PC-9 (cell line): ENCODE data around the gene GMEB2. TPM values are rescaled to one million over a fixed set of nuclear protein-coding genes. Genes with fewer than 3 reads are reported as not detected.

Experiments
- BruUV-seq: library from RNA; stranded (reverse); fragments of 400-500 nt; replicated peaks from 2 replicates; lab custom pipeline; 2021; lab: Mats Ljungman, UMichigan
- CTCF ChIA-PET: fragments of 300-600 bp; sonication (Branson Sonifier 250); formaldehyde crosslinking; loops from one replicate; lab custom pipeline; 2022; ENCODE audit warnings: antibody characterized with exemption; lab: Charles Lee
- POLR2A ChIA-PET: fragments of 300-600 bp; sonication (Branson Sonifier 250); formaldehyde crosslinking; loops from one replicate; lab custom pipeline; 2022; ENCODE audit warnings: antibody characterized with exemption; ENCODE audit not compliant: unreplicated experiment; lab: Charles Lee
- DNase-seq, 2 experiments: peaks; one replicate each; pipeline versions ENCODE4 v3.0.0 to v3.0.0-alpha.2; 2015 to 2022; ENCODE audit warnings: mixed read lengths in 1 of 2
- H2AFZ ChIP-seq: fragments of 200-600 bp; sonication (generic); 2 replicates; pipeline ENCODE4 v1.8.1; 2017; ENCODE audit warnings: antibody characterized with exemption
- H3F3A ChIP-seq: fragments of 200-600 bp; sonication (generic); 2 replicates; pipeline ENCODE4 v1.8.1; 2017; ENCODE audit warnings: antibody characterized with exemption, mild to moderate bottlenecking, low read depth; ENCODE audit not compliant: insufficient read depth
- H3K27ac ChIP-seq: fragments of 200-600 bp; sonication (generic); 2 replicates; pipeline ENCODE4 v1.6.1; 2016; ENCODE audit warnings: mixed run types
- H3K27me3 ChIP-seq: fragments of 200-600 bp; sonication (generic); 2 replicates; pipeline ENCODE4 v1.6.1; 2016; ENCODE audit warnings: low read depth, mixed run types; ENCODE audit not compliant: insufficient read depth
- H3K36me3 ChIP-seq: fragments of 200-600 bp; sonication (generic); 2 replicates; pipeline ENCODE4 v1.6.1; 2016; ENCODE audit warnings: low read depth, mixed run types
- H3K4me1 ChIP-seq: fragments of 200-600 bp; sonication (generic); replicated peaks from 2 replicates; pipeline ENCODE4 v1.6.1; 2016; ENCODE audit warnings: mixed run types; ENCODE audit not compliant: insufficient read depth
- H3K4me2 ChIP-seq: fragments of 200-600 bp; sonication (generic); 2 replicates; pipeline ENCODE4 v1.6.1; 2017; ENCODE audit warnings: mixed run types
- H3K4me3 ChIP-seq: fragments of 200-600 bp; sonication (generic); 2 replicates; pipeline ENCODE4 v1.6.1; 2016; ENCODE audit warnings: mixed run types
- H3K79me2 ChIP-seq: fragments of 200-600 bp; sonication (generic); 2 replicates; pipeline ENCODE4 v1.6.1; 2017; ENCODE audit warnings: low read depth, mixed run types
- H3K9me2 ChIP-seq: fragments of 200-600 bp; sonication (generic); 2 replicates; pipeline ENCODE4 v1.8.1; 2017; ENCODE audit warnings: mild to moderate bottlenecking; ENCODE audit not compliant: insufficient read depth
- H3K9me3 ChIP-seq: fragments of 200-600 bp; sonication (generic); 2 replicates; pipeline ENCODE4 v1.8.1; 2016; ENCODE audit warnings: low read depth; ENCODE audit not compliant: insufficient read depth
- H4K20me1 ChIP-seq: fragments of 200-600 bp; sonication (generic); 2 replicates; pipeline ENCODE4 v1.8.1; 2017; ENCODE audit not compliant: insufficient read depth
- EZH2 ChIP-seq: fragments of 200-600 bp; sonication (generic); IDR thresholded peaks from 2 replicates; pipeline ENCODE4 v1.8.0; 2017; ENCODE audit warnings: antibody characterized with exemption, low read depth
- intact Hi-C: fragments of 100-400 bp; cut with micrococcal nuclease; formaldehyde crosslinking; loops from one replicate; pipeline ENCODE4 v1.10.0; 2022; ENCODE audit not compliant: unreplicated experiment
- total RNA-seq: library from RNA; stranded (reverse); gene quantifications from 2 replicates; pipeline ENCODE4 v1.2.3, GENCODE V29; 2021
- TF ChIP-seq, protein P1 (sequence below): fragments of 200-600 bp; sonication (generic); conservative IDR thresholded peaks from 2 replicates; pipeline ENCODE4 v1.6.1; 2017; ENCODE audit warnings: mixed run types, antibody characterized with exemption, mild to moderate bottlenecking, moderate library complexity

GMEB2 gene
- total RNA-seq, 1 experiment from 2014 or later = 19.3 TPM

GRCh38 chr20:63596423-63596822 is 30.5 kb downstream of the GMEB2 start:
- DNase-seq = no peak
- H2AFZ ChIP-seq = no peak overlapping the region
- ChIA-PET POLR2A (no interaction called here), CTCF (interaction anchor here (0.6 kb wide), 1 partner anchor 277 kb away, joined by 6 read pairs; no protein-coding TSS in a partner anchor)
- BruUV-seq = no TSS peak
- H4K20me1 ChIP-seq = no peaks in the 10 kb centered on the region; the same call in 1 of the 2 replicates
- peaks cover 15% of the 10 kb centered on the region; the same call in 1 of the 2 replicates for H3F3A ChIP-seq
- H3K4me3 ChIP-seq = no peak overlapping the region
- intact Hi-C loops = no loop called here
- no peak overlapping the region for H3K4me2 ChIP-seq
- no peaks in the 10 kb centered on the region for H3K36me3 ChIP-seq
- H3K27me3 ChIP-seq = no peaks in the 10 kb centered on the region
- H3K79me2 ChIP-seq = no peaks in the 10 kb centered on the region
- H3K9me3 ChIP-seq = no peaks in the 10 kb centered on the region
- no peaks in the 10 kb centered on the region for H3K9me2 ChIP-seq
- H3K4me1 ChIP-seq = peaks cover 14% of the 10 kb centered on the region; the same call in 1 of the 2 replicates
- H3K27ac ChIP-seq = no peak overlapping the region
- TF ChIP-seq, protein P1, sequence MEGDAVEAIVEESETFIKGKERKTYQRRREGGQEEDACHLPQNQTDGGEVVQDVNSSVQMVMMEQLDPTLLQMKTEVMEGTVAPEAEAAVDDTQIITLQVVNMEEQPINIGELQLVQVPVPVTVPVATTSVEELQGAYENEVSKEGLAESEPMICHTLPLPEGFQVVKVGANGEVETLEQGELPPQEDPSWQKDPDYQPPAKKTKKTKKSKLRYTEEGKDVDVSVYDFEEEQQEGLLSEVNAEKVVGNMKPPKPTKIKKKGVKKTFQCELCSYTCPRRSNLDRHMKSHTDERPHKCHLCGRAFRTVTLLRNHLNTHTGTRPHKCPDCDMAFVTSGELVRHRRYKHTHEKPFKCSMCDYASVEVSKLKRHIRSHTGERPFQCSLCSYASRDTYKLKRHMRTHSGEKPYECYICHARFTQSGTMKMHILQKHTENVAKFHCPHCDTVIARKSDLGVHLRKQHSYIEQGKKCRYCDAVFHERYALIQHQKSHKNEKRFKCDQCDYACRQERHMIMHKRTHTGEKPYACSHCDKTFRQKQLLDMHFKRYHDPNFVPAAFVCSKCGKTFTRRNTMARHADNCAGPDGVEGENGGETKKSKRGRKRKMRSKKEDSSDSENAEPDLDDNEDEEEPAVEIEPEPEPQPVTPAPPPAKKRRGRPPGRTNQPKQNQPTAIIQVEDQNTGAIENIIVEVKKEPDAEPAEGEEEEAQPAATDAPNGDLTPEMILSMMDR = no peak
- TF ChIP-seq EZH2 = no peak

GRCh38 chr20:63595416-63596127 is 31.3 kb downstream of the GMEB2 start:
- no peaks in the 10 kb centered on the region for H3K9me2 ChIP-seq
- H3F3A ChIP-seq = peaks cover 8% of the 10 kb centered on the region; the same call in 1 of the 2 replicates
- H3K4me1 ChIP-seq = peaks cover 10% of the 10 kb centered on the region; the same call in 1 of the 2 replicates
- no peak overlapping the region for H2AFZ ChIP-seq
- no peaks in the 10 kb centered on the region; the same call in 1 of the 2 replicates for H4K20me1 ChIP-seq
- H3K9me3 ChIP-seq = no peaks in the 10 kb centered on the region
- no peak for TF ChIP-seq EZH2
- TF ChIP-seq, protein P1 = no peak
- no peak for DNase-seq
- ChIA-PET CTCF (no interaction called here), POLR2A (no interaction called here)
- no TSS peak for BruUV-seq
- H3K4me2 ChIP-seq = no peak overlapping the region
- H3K36me3 ChIP-seq = no peaks in the 10 kb centered on the region
- no peaks in the 10 kb centered on the region for H3K79me2 ChIP-seq
- no peak overlapping the region for H3K27ac ChIP-seq
- H3K4me3 ChIP-seq = no peak overlapping the region
- H3K27me3 ChIP-seq = no peaks in the 10 kb centered on the region
- intact Hi-C loops = no loop called here

GRCh38 chr20:63594043-63594561 is 32.8 kb downstream of the GMEB2 start:
- Histone ChIP-seq H3F3A (peaks cover 8% of the 10 kb centered on the region; the same call in 1 of the 2 replicates), H3K79me2 (no peaks in the 10 kb centered on the region), H3K4me1 (no peaks in the 10 kb centered on the region), H3K9me3 (no peaks in the 10 kb centered on the region), H3K9me2 (no peaks in the 10 kb centered on the region), H3K36me3 (no peaks in the 10 kb centered on the region), H3K4me3 (no peak overlapping the region), H3K27me3 (no peaks in the 10 kb centered on the region), H3K27ac (no peak overlapping the region), H3K4me2 (no peak overlapping the region), H2AFZ (no peak overlapping the region), H4K20me1 (no peaks in the 10 kb centered on the region; the same call in 1 of the 2 replicates)
- POLR2A ChIA-PET = no interaction called here
- BruUV-seq = no TSS peak
- no peak for DNase-seq
- CTCF ChIA-PET = no interaction called here
- intact Hi-C loops = no loop called here
- TF ChIP-seq, protein P1 = no peak
- TF ChIP-seq EZH2 = no peak
